CD4-positive, alpha-beta T cell (primary cell): ENCODE data around the gene TPSAB1. TPM values are rescaled to one million over a fixed set of nuclear protein-coding genes. Genes with fewer than 3 reads are reported as not detected.
"Not testable (repeated sequence)": the region's sequence is repeated elsewhere in the genome, so short reads cannot be mapped to it uniquely, and the experiment has no call there.

Experiments used
- ATAC-seq: fragments of 200-7000 bp; cut with Tn5 transposase; one replicate; pipeline ENCODE4 v1.10.0; 2022; ENCODE audit warnings: mild to moderate bottlenecking; ENCODE audit not compliant: poor library complexity
- CTCF ChIA-PET: fragments of 350-600 bp; sonication (Branson Sonifier 250); formaldehyde crosslinking; loops from one replicate; lab custom pipeline; 2021; ENCODE audit warnings: antibody characterized with exemption, inconsistent platforms; lab: Charles Lee
- POLR2A ChIA-PET: fragments of 350-600 bp; sonication (Branson Sonifier 250); formaldehyde crosslinking; loops from one replicate; lab custom pipeline; 2021; ENCODE audit warnings: antibody characterized with exemption, inconsistent platforms; lab: Charles Lee
- DNase-seq, 14 experiments: peaks; one replicate each; pipeline ENCODE4 v3.0.0-alpha.2; 2013 to 2020; ENCODE audit warnings: mixed read lengths in 2 of 14
- H3K27ac ChIP-seq, 2 donors: one replicate each; pipeline versions ENCODE4 v1.5.1 to v1.7.0; 2013; ENCODE audit warnings: low read length in 2 of 2, low read depth in 1 of 2, mild to moderate bottlenecking in 1 of 2
- H3K27me3 ChIP-seq, 2 experiments: 1 replicate in 1 of 2; 2 replicates in 1 of 2; pipeline versions ENCODE4 v1.6.1 to v1.7.0; 2013; ENCODE audit warnings: low read length in 2 of 2, control low read depth in 1 of 2, mild to moderate bottlenecking in 1 of 2, moderate library complexity in 1 of 2; ENCODE audit not compliant: insufficient read depth in 2 of 2, control insufficient read depth in 1 of 2
- H3K36me3 ChIP-seq: one replicate; pipeline ENCODE4 v1.6.1; 2013; ENCODE audit warnings: low read length, control low read depth; ENCODE audit not compliant: insufficient read depth
- H3K4me1 ChIP-seq: one replicate; pipeline ENCODE4 v1.6.1; 2013; ENCODE audit warnings: low read length, control low read depth; ENCODE audit not compliant: insufficient read depth
- H3K4me3 ChIP-seq: one replicate; pipeline ENCODE4 v1.5.1; 2013; ENCODE audit warnings: mild to moderate bottlenecking, low read length, moderate library complexity
- H3K9me3 ChIP-seq, 2 experiments: 1 replicate in 1 of 2; 2 replicates in 1 of 2; pipeline versions ENCODE4 v1.6.1 to v1.7.0; 2013; ENCODE audit warnings: low read length in 2 of 2, mild to moderate bottlenecking in 2 of 2, control low read depth in 1 of 2, moderate library complexity in 1 of 2; ENCODE audit not compliant: control insufficient read depth in 1 of 2, insufficient read depth in 1 of 2
- H3K27ac Mint-ChIP-seq: one replicate; pipeline ENCODE4 v1.8.0; 2020; ENCODE audit warnings: mixed read lengths
- H3K27me3 Mint-ChIP-seq: one replicate; pipeline ENCODE4 v1.8.0; 2021; ENCODE audit warnings: mixed read lengths
- H3K36me3 Mint-ChIP-seq: one replicate; pipeline ENCODE4 v1.8.0; 2021; ENCODE audit warnings: low read depth, mixed read lengths
- H3K4me1 Mint-ChIP-seq: one replicate; pipeline ENCODE4 v1.8.0; 2021; ENCODE audit warnings: low read depth, mixed read lengths
- H3K4me3 Mint-ChIP-seq: one replicate; pipeline ENCODE4 v1.8.0; 2020; ENCODE audit warnings: mild to moderate bottlenecking, mixed read lengths
- H3K9me3 Mint-ChIP-seq: one replicate; pipeline ENCODE4 v1.8.0; 2020; ENCODE audit warnings: mixed read lengths
- intact Hi-C, 2 experiments: fragments of 100-400 bp; cut with DNase I in 1 of 2; cut with micrococcal nuclease in 1 of 2; formaldehyde crosslinking; loops; one replicate each; pipeline versions ENCODE4 v1.15.1 to v1.9.0; 2023 to 2025; cut with DNase I, micrococcal nuclease
- total RNA-seq, 174 experiments: library from RNA in 2 of 174; stranded (reverse) in 2 of 174; gene quantifications; one replicate each; pipeline ENCODE4 v1.2.3 and lab custom pipeline; 2021 to 2026
- TF ChIP-seq, protein P1 (sequence below): fragments of 200-600 bp; IDR thresholded peaks from one replicate; pipeline ENCODE4 v1.8.0; 2022; ENCODE audit warnings: antibody characterized with exemption, mild to moderate bottlenecking

TPSAB1 gene
- total RNA-seq, 2 experiments from 2014 or later: 0.22 TPM; not detected in 1

GRCh38 chr16:1239575-1239974, 930 bp upstream of the TPSAB1 start:
- H3K36me3 ChIP-seq, H3K4me3 ChIP-seq, H3K27me3 ChIP-seq, H3K27ac Mint-ChIP-seq, H3K27ac ChIP-seq, DNase-seq, H3K36me3 Mint-ChIP-seq, H3K9me3 Mint-ChIP-seq, ATAC-seq, H3K9me3 ChIP-seq, H3K4me1 Mint-ChIP-seq, H3K4me1 ChIP-seq, H3K4me3 Mint-ChIP-seq, CTCF ChIA-PET, H3K27me3 Mint-ChIP-seq, intact Hi-C loops, POLR2A ChIA-PET: not testable (repeated sequence)

DNA sequence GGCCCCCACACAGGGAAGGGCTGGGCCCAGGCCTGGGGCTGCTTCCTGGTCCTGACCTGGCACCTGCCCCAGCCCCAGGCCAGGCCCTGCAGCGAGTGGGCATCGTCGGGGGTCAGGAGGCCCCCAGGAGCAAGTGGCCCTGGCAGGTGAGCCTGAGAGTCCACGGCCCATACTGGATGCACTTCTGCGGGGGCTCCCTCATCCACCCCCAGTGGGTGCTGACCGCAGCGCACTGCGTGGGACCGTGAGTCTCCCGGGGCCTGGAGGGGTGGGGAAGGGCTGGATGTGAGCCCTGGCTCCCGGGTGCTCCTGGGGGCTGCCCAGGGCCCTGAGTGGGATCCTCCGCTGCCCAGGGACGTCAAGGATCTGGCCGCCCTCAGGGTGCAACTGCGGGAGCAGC, 576 bp downstream of the TPSAB1 start:
- ATAC-seq, H3K9me3 ChIP-seq, H3K27me3 ChIP-seq, H3K4me3 Mint-ChIP-seq, H3K9me3 Mint-ChIP-seq, H3K27ac Mint-ChIP-seq, DNase-seq, H3K4me1 ChIP-seq, H3K4me1 Mint-ChIP-seq, H3K4me3 ChIP-seq, H3K36me3 Mint-ChIP-seq, POLR2A ChIA-PET, H3K36me3 ChIP-seq, H3K27ac ChIP-seq, CTCF ChIA-PET, intact Hi-C loops: not testable (repeated sequence)
- H3K27me3 Mint-ChIP-seq: peaks cover 13% of the 10 kb centered on the region

DNA sequence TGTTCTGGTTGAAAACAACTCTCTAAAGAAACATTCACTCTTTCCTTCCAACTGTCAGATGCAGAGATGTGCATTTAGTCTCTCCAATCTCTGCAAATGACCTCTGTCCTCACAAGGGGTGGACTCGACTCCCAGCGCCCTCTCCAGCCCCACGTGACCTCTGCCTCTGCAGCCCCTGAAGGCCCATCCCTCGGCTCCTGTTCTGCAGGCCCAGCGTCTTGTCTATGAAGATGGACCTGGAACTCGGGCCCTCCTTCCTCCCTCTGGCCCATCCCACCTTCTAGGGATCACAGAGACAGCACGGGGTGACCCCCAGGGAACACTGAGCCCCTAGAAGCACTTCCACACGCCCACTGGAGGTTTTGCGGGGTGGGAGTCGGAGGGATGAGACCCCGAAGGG, 2.9 kb downstream of the TPSAB1 start:
- H3K27ac Mint-ChIP-seq, H3K9me3 Mint-ChIP-seq, H3K9me3 ChIP-seq, H3K36me3 Mint-ChIP-seq, H3K4me3 Mint-ChIP-seq, H3K27ac ChIP-seq, ATAC-seq, H3K4me3 ChIP-seq, POLR2A ChIA-PET, H3K4me1 ChIP-seq, DNase-seq, H3K27me3 ChIP-seq, H3K36me3 ChIP-seq, CTCF ChIA-PET, intact Hi-C loops, H3K4me1 Mint-ChIP-seq: not testable (repeated sequence)
- peaks cover 32% of the 10 kb centered on the region for H3K27me3 Mint-ChIP-seq

DNA sequence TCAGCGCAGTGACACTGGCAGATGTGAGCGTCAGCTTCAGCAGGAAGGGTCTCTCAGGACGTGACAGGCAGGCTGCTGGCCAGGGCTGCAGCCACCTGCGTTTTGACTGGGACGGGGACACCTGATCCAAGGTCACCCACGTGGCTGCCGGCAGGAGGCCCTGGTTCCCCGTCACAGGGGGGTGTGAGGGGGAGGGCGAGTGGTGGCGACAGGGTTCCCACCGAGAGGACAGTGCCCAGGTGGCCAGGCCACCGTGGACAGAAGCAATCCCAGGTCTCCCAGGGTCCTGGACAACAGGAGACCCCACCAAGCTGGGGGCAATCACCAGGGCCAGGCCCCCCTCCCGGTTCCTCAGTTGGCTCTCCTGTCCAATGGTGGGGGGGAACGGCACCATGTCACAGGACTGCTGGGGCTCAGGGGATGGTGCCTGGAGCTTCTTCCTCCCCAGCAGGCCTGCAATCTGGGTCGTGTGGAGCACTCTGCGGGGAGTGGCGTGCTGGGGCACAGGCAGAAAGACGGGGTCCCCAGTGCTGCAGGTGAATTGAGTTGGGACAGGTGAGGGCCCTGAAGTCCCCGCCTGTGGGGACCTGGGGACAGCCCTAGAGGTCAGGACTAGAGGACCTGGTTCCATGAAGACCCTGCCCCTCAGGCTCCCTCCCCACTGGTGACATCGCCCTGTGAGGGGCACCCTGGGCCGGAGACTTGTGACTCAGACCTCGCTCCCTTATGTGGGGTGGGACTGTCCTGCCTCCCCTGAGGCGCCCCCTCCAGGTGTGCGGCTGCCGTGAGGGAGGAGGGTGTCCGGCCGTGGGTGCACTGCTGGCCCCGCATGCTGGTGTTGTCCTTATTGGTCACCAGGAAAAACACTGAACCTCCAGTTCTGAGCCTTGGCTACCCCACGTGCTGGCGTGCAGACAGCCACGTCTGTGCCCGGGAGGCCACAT, 3.7 kb downstream of the TPSAB1 start:
- H3K9me3 Mint-ChIP-seq, CTCF ChIA-PET, H3K4me1 Mint-ChIP-seq, H3K4me3 Mint-ChIP-seq, intact Hi-C loops, H3K27ac Mint-ChIP-seq, H3K36me3 ChIP-seq, POLR2A ChIA-PET, H3K27me3 ChIP-seq, H3K9me3 ChIP-seq, H3K4me1 ChIP-seq, H3K4me3 ChIP-seq, H3K36me3 Mint-ChIP-seq, ATAC-seq, H3K27ac ChIP-seq: not testable (repeated sequence)
- DNase-seq: peak in 1 of 14 experiments; percentile 4
- H3K27me3 Mint-ChIP-seq: peaks cover 32% of the 10 kb centered on the region

DNA sequence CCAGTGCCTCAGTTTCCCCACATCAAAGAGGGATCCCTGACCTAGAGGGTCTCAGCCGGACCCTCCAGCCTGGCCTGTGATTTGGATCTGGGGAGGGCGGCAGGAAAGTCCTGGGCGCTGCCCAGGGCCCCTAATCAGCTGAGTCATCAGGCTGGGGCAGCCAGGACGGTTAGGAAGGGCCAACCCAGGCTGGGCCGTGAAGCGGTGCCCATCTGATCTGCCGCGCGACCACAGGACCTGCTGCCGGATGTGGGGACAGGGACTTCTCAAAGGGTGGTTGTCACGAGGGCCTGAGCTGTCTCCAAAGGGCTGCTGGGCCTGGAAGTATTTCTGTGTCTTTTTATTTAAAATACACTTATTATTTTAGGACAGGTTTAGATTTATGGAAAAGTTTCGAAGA, 4.4 kb downstream of the TPSAB1 start:
- Histone ChIP-seq H3K27ac (no peak overlapping the region), H3K9me3 (no peaks in the 10 kb centered on the region), H3K4me1 (peaks cover 4% of the 10 kb centered on the region), H3K36me3 (no peaks in the 10 kb centered on the region), H3K4me3 (no peak overlapping the region), H3K27me3 (peaks cover 0 to 3% of the 10 kb centered on the region in 2 experiments)
- ATAC-seq (no peak), DNase-seq (peak in 5 of 14 experiments; percentile 4 to 44 (median 23))
- H3K9me3 Mint-ChIP-seq: no peaks in the 10 kb centered on the region
- peaks cover 7% of the 10 kb centered on the region for H3K4me1 Mint-ChIP-seq
- H3K27ac Mint-ChIP-seq: no peak overlapping the region
- POLR2A ChIA-PET: no interaction called here
- no peaks in the 10 kb centered on the region for H3K36me3 Mint-ChIP-seq
- H3K4me3 Mint-ChIP-seq: no peak overlapping the region
- H3K27me3 Mint-ChIP-seq: peaks cover 32% of the 10 kb centered on the region
- intact Hi-C loops: no loop called here
- TF ChIP-seq, protein P1, sequence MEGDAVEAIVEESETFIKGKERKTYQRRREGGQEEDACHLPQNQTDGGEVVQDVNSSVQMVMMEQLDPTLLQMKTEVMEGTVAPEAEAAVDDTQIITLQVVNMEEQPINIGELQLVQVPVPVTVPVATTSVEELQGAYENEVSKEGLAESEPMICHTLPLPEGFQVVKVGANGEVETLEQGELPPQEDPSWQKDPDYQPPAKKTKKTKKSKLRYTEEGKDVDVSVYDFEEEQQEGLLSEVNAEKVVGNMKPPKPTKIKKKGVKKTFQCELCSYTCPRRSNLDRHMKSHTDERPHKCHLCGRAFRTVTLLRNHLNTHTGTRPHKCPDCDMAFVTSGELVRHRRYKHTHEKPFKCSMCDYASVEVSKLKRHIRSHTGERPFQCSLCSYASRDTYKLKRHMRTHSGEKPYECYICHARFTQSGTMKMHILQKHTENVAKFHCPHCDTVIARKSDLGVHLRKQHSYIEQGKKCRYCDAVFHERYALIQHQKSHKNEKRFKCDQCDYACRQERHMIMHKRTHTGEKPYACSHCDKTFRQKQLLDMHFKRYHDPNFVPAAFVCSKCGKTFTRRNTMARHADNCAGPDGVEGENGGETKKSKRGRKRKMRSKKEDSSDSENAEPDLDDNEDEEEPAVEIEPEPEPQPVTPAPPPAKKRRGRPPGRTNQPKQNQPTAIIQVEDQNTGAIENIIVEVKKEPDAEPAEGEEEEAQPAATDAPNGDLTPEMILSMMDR: no peak
- CTCF ChIA-PET: no interaction called here
